H1 (cell line): ENCODE measurements around the gene CTSL. TPM values are rescaled to one million over a fixed set of nuclear protein-coding genes. Genes with fewer than 3 reads are reported as not detected.

Experiments
- CTCF ChIA-PET: fragments of 300-600 bp; sonication (Branson Sonifier 250); formaldehyde crosslinking; loops from one replicate; lab custom pipeline; 2021; ENCODE audit not compliant: partially characterized antibody; lab: Charles Lee
- POLR2A ChIA-PET: fragments of 300-600 bp; sonication (Branson Sonifier 250); formaldehyde crosslinking; loops from one replicate; lab custom pipeline; 2021; ENCODE audit warnings: inconsistent platforms; ENCODE audit not compliant: partially characterized antibody; lab: Charles Lee
- DNase-seq, 2 experiments: peaks; one replicate each; pipeline versions ENCODE4 v3.0.0 to v3.0.0-alpha.2; 2010 to 2022; ENCODE audit warnings: low spot score in 2 of 2, low read depth in 1 of 2, mixed read lengths in 1 of 2
- FAIRE-seq: peaks from 2 replicates; lab custom pipeline; 2011; peaks lifted over from hg19 to GRCh38; lab: Jason Lieb, UNC
- H2AFZ ChIP-seq: 2 replicates; pipeline ENCODE4 v1.8.1; 2012; ENCODE audit warnings: low read length, inconsistent platforms
- H2AK5ac ChIP-seq: 2 replicates; pipeline ENCODE4 v1.6.1; 2013; ENCODE audit warnings: low read depth, low read length
- H2BK120ac ChIP-seq: replicated peaks from 2 replicates; pipeline ENCODE3; 2013; ENCODE audit warnings: low read depth, low read length, inconsistent platforms
- H2BK12ac ChIP-seq: 2 replicates; pipeline ENCODE4 v1.6.1; 2013; ENCODE audit warnings: low read depth, low read length
- H2BK15ac ChIP-seq: 2 replicates; pipeline ENCODE4 v1.6.1; 2013; ENCODE audit warnings: low read length
- H2BK20ac ChIP-seq: 2 replicates; pipeline ENCODE4 v1.6.1; 2013; ENCODE audit warnings: low read length
- H2BK5ac ChIP-seq: 2 replicates; pipeline ENCODE4 v1.6.1; 2013; ENCODE audit warnings: low read depth, low read length
- H3K14ac ChIP-seq: 2 replicates; pipeline ENCODE4 v1.6.1; 2013; ENCODE audit warnings: inconsistent platforms; ENCODE audit not compliant: insufficient read length
- H3K18ac ChIP-seq: 2 replicates; pipeline ENCODE4 v1.6.1; 2013; ENCODE audit warnings: low read length; ENCODE audit errors: extremely low read depth
- H3K23ac ChIP-seq: 2 replicates; pipeline ENCODE4 v1.6.1; 2013; ENCODE audit warnings: inconsistent platforms; ENCODE audit not compliant: insufficient read length
- H3K23me2 ChIP-seq: 2 replicates; pipeline ENCODE4 v1.6.1; 2013; ENCODE audit warnings: low read depth, low read length
- H3K27ac ChIP-seq: 2 replicates; pipeline ENCODE4 v1.6.1; 2011; ENCODE audit warnings: low read depth, low read length, inconsistent platforms
- H3K27me3 ChIP-seq, 4 experiments: replicated peaks in 1 of 4; 1 replicate in 1 of 4; 2 replicates in 3 of 4; pipeline versions ENCODE4 v1.6.1 to v1.8.1; 2011 to 2013; ENCODE audit warnings: low read length in 3 of 4, mild to moderate bottlenecking in 3 of 4, inconsistent platforms in 2 of 4, mixed read lengths in 2 of 4, moderate library complexity in 1 of 4; ENCODE audit not compliant: control insufficient read depth in 3 of 4, insufficient read depth in 3 of 4; ENCODE audit errors: extremely low read depth in 1 of 4
- H3K36me3 ChIP-seq, 4 experiments: 2 replicates each; pipeline versions ENCODE4 v1.6.1 to v1.8.1; 2011 to 2013; ENCODE audit warnings: mild to moderate bottlenecking in 4 of 4, low read length in 3 of 4, moderate library complexity in 2 of 4, control low read depth in 1 of 4, inconsistent platforms in 1 of 4; ENCODE audit not compliant: insufficient read depth in 4 of 4, control insufficient read depth in 2 of 4
- H3K4ac ChIP-seq: replicated peaks from 2 replicates; pipeline ENCODE3; 2013; ENCODE audit warnings: low read length, low read depth, mixed read lengths, inconsistent platforms; ENCODE audit not compliant: insufficient read length
- H3K4me1 ChIP-seq, 4 experiments: replicated peaks in 1 of 4; 1 replicate in 1 of 4; 2 replicates in 3 of 4; pipeline versions ENCODE4 v1.6.1 to v1.8.1; 2011 to 2013; ENCODE audit warnings: low read length in 3 of 4, inconsistent platforms in 2 of 4, mixed read lengths in 1 of 4; ENCODE audit not compliant: insufficient read depth in 4 of 4, control insufficient read depth in 3 of 4
- H3K4me2 ChIP-seq, 2 experiments: 2 replicates each; pipeline versions ENCODE4 v1.6.1 to v1.8.1; 2011 to 2013; ENCODE audit warnings: low read depth in 2 of 2, low read length in 2 of 2, control low read depth in 1 of 2, inconsistent platforms in 1 of 2, mild to moderate bottlenecking in 1 of 2; ENCODE audit not compliant: insufficient read depth in 1 of 2
- H3K4me3 ChIP-seq, 4 experiments: fragments of 200-600, 300-600 bp in 1 of 4; sonication (generic), shearing (Covaris generic), sonication (Bioruptor Twin) in 1 of 4; 2 replicates each; pipeline versions ENCODE4 v1.5.1 to v1.8.1; 2011 to 2016; ENCODE audit warnings: low read length in 4 of 4, low read depth in 3 of 4, control low read depth in 2 of 4, inconsistent platforms in 2 of 4, mild to moderate bottlenecking in 2 of 4, mixed read lengths in 1 of 4, moderate library complexity in 1 of 4; ENCODE audit not compliant: insufficient read depth in 2 of 4; ENCODE audit errors: extremely low read depth in 1 of 4
- H3K56ac ChIP-seq: replicated peaks from 2 replicates; pipeline ENCODE3; 2013; ENCODE audit warnings: low read depth, mild to moderate bottlenecking, mixed read lengths, low read length, inconsistent platforms; ENCODE audit not compliant: insufficient read length
- H3K79me1 ChIP-seq: 2 replicates; pipeline ENCODE4 v1.6.1; 2013; ENCODE audit warnings: low read depth, low read length, control low read depth
- H3K79me2 ChIP-seq, 2 experiments: 2 replicates each; pipeline versions ENCODE4 v1.6.1 to v1.8.1; 2012 to 2013; ENCODE audit warnings: low read length in 2 of 2, mild to moderate bottlenecking in 2 of 2, inconsistent platforms in 1 of 2; ENCODE audit not compliant: insufficient read depth in 2 of 2, control insufficient read depth in 1 of 2
- H3K9ac ChIP-seq, 4 experiments: replicated peaks in 1 of 4; 1 replicate in 1 of 4; 2 replicates in 3 of 4; pipeline versions ENCODE4 v1.6.1 to v1.8.1; 2011 to 2013; ENCODE audit warnings: low read depth in 3 of 4, low read length in 3 of 4, control low read depth in 2 of 4, mild to moderate bottlenecking in 2 of 4, moderate library complexity in 2 of 4, inconsistent platforms in 1 of 4; ENCODE audit errors: extremely low read depth in 1 of 4
- H3K9me3 ChIP-seq, 2 experiments: 2 replicates each; pipeline versions ENCODE4 v1.6.1 to v1.8.1; 2012 to 2013; ENCODE audit warnings: mild to moderate bottlenecking in 2 of 2, moderate library complexity in 2 of 2, control low read depth in 1 of 2, inconsistent platforms in 1 of 2, low read depth in 1 of 2, low read length in 1 of 2, mixed read lengths in 1 of 2; ENCODE audit not compliant: insufficient read depth in 2 of 2
- H4K20me1 ChIP-seq, 2 experiments: replicated peaks in 1 of 2; 2 replicates each; pipeline versions ENCODE3 to v1.8.1; 2011 to 2013; ENCODE audit warnings: inconsistent platforms in 2 of 2, low read length in 2 of 2, mild to moderate bottlenecking in 1 of 2; ENCODE audit not compliant: insufficient read depth in 2 of 2, control insufficient read depth in 1 of 2
- H4K5ac ChIP-seq: 2 replicates; pipeline ENCODE4 v1.6.1; 2013; ENCODE audit warnings: low read length, low read depth, mixed read lengths, inconsistent platforms; ENCODE audit not compliant: insufficient read length
- H4K8ac ChIP-seq: 2 replicates; pipeline ENCODE4 v1.8.0; 2013; ENCODE audit warnings: mild to moderate bottlenecking, moderate library complexity, low read length, inconsistent platforms; ENCODE audit not compliant: insufficient read depth; ENCODE audit errors: extremely low read depth
- H4K91ac ChIP-seq: replicated peaks from 2 replicates; pipeline ENCODE3; 2013; ENCODE audit warnings: low read length, mixed read lengths, inconsistent platforms; ENCODE audit not compliant: insufficient read length
- GABPA ChIP-seq: IDR thresholded peaks from 2 replicates; pipeline ENCODE4 v1.6.1; 2011; ENCODE audit warnings: mild to moderate bottlenecking, low read length, moderate library complexity, borderline replicate concordance; ENCODE audit not compliant: insufficient read depth
- POLR2A ChIP-seq, 2 experiments: IDR thresholded peaks; 1 replicate in 1 of 2; 2 replicates in 1 of 2; pipeline ENCODE4 v1.6.1; 2011; ENCODE audit warnings: low read depth in 2 of 2, low read length in 2 of 2, mild to moderate bottlenecking in 2 of 2; ENCODE audit errors: control extremely low read depth in 1 of 2
- WGBS, 2 experiments: shearing (Covaris generic) in 1 of 2; methylation state at CpG; one replicate each; pipeline versions ENCODE4 v1.1.6 to v1.1.7; 2013 to 2015; ENCODE audit warnings: low lambda C conversion rate in 2 of 2, mixed read lengths in 2 of 2, inconsistent platforms in 1 of 2, low coverage in 1 of 2, missing lambda C conversion rate in 1 of 2; ENCODE audit not compliant: insufficient replicate concordance in 2 of 2, insufficient coverage in 1 of 2, insufficient read length in 1 of 2; ENCODE audit errors: extremely low coverage in 1 of 2, missing lambda C conversion rate in 1 of 2; 5-methylcytosine and 5-hydroxymethylcytosine counted together
- polyA plus RNA-seq, 7 experiments: library from polyadenylated mRNA; depleted of rRNA in 3 of 7; stranded (reverse) in 5 of 7; unstranded in 2 of 7; fragments of >200 nt in 5 of 7; fragments of 200-250 nt in 2 of 7; gene quantifications; 1 replicate in 5 of 7; 2 replicates in 1 of 7; 4 replicates in 1 of 7; pipeline versions ENCODE4 v1.2.1 to v1.2.3, GENCODE V29; 2011 to 2013; ENCODE audit warnings: missing spikeins in 2 of 7, mixed read lengths in 2 of 7
- total RNA-seq: library from RNA; stranded (reverse); fragmentation: NEBNext Ultra II Directional; extraction: Animal tissue kit (Norgen Biotek cat#: 25700); gene quantifications from 2 replicates; pipeline ENCODE4 v1.2.1, GENCODE V29; 2021

The CTSL gene
- total and polyA plus RNA-seq, 2 of the 8 experiments (the other 6 are each of a cell fraction or from before 2014, with no cell fraction given), result 34.2 to 38.2 TPM

GRCh38 chr9:87708546-87708945 lies 17.4 kb upstream of the CTSL start:
- DNase-seq (no peak), FAIRE-seq (no peak)
- peaks cover 15 to 39% (median 27%) of the 10 kb centered on the region in 4 experiments for H3K36me3 ChIP-seq
- no peak for TF ChIP-seq GABPA
- no peak for TF ChIP-seq POLR2A (IDR thresholded peaks at IDR 0.05; ENCODE audit: control extremely low read depth in 1 of 2, low read depth in 2 of 2, low read length in 2 of 2)
- H3K23me2 ChIP-seq, result peaks cover 6% of the 10 kb centered on the region; the same call in 1 of the 2 replicates
- H3K4me2 ChIP-seq, result no peak overlapping the region
- H3K9ac ChIP-seq, result no peak overlapping the region
- no peak overlapping the region for H2BK12ac ChIP-seq
- H4K8ac ChIP-seq, result no peak overlapping the region
- H2BK120ac ChIP-seq, result no peak overlapping the region
- ChIA-PET POLR2A (no interaction called here), CTCF (interaction anchor here (2.3 to 2.9 kb wide), 2 partner anchors 24 to 104 kb away, joined by 10 to 15 read pairs; no protein-coding TSS in a partner anchor)
- H3K9me3 ChIP-seq, result no peaks in the 10 kb centered on the region
- no peaks in the 10 kb centered on the region for H3K27me3 ChIP-seq
- no peak overlapping the region for H3K23ac ChIP-seq
- H3K14ac ChIP-seq, result no peak overlapping the region
- H3K79me1 ChIP-seq, result no peaks in the 10 kb centered on the region
- H3K79me2 ChIP-seq, result no peaks in the 10 kb centered on the region
- WGBS, 2 experiments, result 90% methylated on average over 5 of the region's 5 CpGs; no CpG with 5 or more reads in 1 of the 2 experiments
- no peak overlapping the region for H3K4me3 ChIP-seq
- no peak overlapping the region for H2BK15ac ChIP-seq
- H2AK5ac ChIP-seq, result no peak overlapping the region
- H2AFZ ChIP-seq, result no peak overlapping the region
- H3K27ac ChIP-seq, result no peak overlapping the region
- H3K18ac ChIP-seq, result no peak overlapping the region
- H3K4ac ChIP-seq, result no peak overlapping the region
- H2BK20ac ChIP-seq, result no peak overlapping the region
- no peak overlapping the region for H4K5ac ChIP-seq
- peaks cover 0 to 5% of the 10 kb centered on the region in 2 experiments for H4K20me1 ChIP-seq
- H4K91ac ChIP-seq, result no peak overlapping the region
- no peak overlapping the region for H2BK5ac ChIP-seq
- no peak overlapping the region for H3K56ac ChIP-seq
- H3K4me1 ChIP-seq, result no peaks in the 10 kb centered on the region; a peak in 2 of 7 replicates
